AG09309 (cell line): ENCODE results near the gene BANF1.

Experiments
- DNase-seq: peaks from one replicate; pipeline ENCODE4 v3.0.0-alpha.2; 2010; ENCODE audit warnings: low read depth
- H3K4me3 ChIP-seq: 2 replicates; pipeline ENCODE4 v1.5.1; 2011; ENCODE audit warnings: mild to moderate bottlenecking, low read depth, low read length, moderate library complexity; ENCODE audit not compliant: control insufficient read depth
- CTCF ChIP-seq: IDR thresholded peaks from 2 replicates; pipeline ENCODE4 v1.5.1; 2011; ENCODE audit warnings: mild to moderate bottlenecking, low read depth, low read length, inconsistent platforms; ENCODE audit not compliant: insufficient read depth, control insufficient read depth; ENCODE audit errors: missing control alignments

The BANF1 gene

DNA sequence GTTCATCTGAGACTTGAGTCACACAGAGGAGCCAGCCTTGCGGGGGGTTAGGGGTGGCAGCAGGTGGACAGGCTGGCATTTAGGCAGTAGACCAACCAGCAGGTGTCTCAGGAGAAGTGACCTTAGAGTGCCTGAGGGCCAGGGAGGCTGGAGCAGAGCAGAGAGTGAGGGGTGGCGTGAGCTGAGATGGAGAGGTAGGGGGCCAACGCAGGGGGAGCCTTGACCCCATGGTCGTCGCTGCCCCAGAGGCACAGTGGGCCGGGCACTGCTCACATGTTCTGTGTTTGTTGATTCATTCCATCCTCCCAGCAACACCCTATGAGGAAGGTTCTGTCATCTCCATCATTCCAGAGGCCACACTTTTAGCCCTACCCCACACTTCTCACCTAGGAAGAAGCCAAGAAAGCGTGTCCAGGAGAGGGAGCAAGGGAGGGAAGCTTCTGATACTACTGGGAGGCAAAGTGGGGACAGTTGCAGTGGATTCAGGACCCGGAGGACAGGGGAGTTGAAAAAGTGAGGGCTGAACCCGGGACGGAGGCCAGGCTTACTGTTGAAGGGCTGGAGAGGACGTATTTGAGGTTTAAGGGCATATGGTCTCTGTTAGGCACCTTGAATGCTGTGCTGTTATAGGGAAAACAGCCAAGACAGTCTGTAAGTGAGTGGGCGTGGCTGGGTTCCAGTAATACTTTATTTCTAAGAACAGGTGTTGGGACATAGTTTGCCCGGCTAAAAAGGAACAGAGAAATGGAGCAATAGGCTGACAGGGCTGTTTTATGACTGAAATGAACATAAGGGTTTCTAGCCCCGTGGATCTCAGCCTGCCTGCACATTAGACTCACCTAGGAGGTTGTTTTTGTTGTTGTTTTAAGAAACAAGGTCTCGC lies 33.5 kb upstream of the BANF1 start:
- no peak overlapping the region for H3K4me3 ChIP-seq
- no peak for DNase-seq
- TF ChIP-seq CTCF = no peak

- DNase-seq = no peak
- TF ChIP-seq CTCF = no peak
- no peak overlapping the region for H3K4me3 ChIP-seq
Observed at GRCh38 chr11:65972116-65972515, 30.2 kb upstream of the BANF1 start.

DNA sequence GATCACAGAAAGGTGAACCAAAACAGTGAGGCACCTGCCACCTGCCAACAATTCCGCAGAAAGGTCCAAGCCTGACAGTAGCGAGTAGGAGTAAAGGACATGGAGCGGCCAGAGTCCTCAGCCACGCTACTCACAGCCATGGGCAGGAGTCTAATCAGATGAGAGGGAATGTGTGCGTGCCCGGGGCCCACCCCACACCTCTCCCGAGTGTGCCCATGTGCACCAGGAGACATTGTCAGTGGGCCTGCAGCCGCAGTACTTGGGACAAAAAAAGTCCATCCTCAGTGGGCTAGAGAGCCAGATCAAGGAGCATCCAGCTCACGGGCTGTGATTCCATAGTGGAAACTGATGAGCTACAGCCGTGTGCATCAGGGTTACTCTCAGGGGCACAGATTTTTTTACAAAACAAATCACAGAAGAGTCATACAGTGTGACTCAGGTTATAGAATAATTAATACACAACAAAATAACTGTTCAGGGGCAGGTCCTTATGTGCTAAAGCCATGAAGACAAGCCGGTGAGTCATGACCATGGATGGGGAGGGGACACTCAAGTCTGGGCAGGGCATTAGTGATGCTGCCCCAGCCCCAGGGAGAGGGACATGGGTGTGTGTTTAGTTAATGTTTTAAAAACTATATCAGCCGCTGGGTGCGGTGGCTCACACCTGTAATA lies 28.7 kb upstream of the BANF1 start:
- no peak for TF ChIP-seq CTCF
- no peak for DNase-seq

DNA sequence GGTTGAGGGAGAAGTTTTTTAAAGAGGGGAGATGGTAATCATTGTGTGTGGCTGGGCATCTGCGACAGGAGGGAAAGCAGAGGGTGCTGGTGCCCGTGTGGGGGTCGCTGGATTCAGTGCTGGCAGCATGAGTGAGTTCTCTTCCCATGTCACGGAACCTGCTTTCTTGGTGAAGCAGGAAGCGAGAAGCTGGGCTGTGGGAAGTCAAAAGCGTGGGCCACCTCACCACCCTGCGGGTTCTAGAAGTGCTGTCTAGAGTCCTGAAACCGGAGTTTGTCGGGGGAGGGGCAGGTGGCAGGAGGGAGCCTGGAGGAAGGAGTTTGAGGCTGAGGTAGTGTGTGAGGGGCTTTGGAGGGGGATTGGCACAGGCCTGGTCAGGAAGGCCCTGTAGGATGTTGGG lies 26.5 kb upstream of the BANF1 start:
- H3K4me3 ChIP-seq = no peak overlapping the region
- no peak for TF ChIP-seq CTCF
- DNase-seq = no peak

More for the DNA sequence above, 28.7 kb upstream of the BANF1 start:
- no peak overlapping the region for H3K4me3 ChIP-seq

DNA sequence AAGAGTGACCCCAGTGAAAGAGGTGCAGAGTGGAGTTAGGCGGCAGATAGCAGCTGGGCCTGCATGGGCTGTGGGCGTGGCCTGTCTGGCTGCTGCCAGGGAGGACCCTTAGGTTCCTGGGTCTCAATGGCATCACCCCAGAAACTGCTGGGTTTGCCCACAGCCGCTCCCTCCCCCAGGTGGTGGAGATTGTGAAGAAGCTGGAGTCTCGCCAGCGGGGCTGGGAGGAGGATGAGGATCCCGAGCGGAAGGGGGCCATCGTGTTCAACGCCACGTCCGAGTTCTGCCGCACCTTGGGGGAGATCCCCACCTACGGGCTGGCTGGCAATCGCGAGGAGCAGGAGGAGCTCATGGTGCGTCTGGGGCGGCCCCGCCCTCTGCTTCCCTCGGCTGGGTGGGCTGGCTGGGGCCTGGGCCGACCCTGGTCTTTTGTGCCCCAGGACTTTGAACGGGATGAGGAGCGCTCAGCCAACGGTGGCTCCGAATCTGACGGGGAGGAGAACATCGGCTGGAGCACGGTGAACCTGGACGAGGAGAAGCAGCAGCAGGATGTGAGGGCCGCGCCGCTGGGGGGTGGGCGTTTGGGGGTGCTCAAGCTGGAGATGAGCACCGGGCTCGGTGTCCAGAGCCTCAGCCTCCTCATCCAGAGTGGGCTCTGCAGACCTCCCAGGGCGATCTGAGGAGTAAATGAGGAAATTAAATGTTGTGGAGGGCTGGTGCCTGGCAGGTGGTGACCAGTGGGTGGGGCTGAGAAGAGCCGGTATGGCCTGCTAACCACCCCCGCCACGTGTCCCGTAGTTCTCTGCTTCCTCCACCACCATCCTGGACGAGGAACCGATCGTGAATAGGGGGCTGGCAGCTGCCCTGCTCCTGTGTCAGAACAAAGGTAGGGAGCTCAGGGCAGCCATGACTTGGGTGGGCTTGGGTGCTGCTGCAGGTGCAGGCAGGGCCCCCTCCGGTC lies 25.8 kb upstream of the BANF1 start:
- DNase-seq = no peak
- H3K4me3 ChIP-seq = no peak overlapping the region
- no peak for TF ChIP-seq CTCF

DNA sequence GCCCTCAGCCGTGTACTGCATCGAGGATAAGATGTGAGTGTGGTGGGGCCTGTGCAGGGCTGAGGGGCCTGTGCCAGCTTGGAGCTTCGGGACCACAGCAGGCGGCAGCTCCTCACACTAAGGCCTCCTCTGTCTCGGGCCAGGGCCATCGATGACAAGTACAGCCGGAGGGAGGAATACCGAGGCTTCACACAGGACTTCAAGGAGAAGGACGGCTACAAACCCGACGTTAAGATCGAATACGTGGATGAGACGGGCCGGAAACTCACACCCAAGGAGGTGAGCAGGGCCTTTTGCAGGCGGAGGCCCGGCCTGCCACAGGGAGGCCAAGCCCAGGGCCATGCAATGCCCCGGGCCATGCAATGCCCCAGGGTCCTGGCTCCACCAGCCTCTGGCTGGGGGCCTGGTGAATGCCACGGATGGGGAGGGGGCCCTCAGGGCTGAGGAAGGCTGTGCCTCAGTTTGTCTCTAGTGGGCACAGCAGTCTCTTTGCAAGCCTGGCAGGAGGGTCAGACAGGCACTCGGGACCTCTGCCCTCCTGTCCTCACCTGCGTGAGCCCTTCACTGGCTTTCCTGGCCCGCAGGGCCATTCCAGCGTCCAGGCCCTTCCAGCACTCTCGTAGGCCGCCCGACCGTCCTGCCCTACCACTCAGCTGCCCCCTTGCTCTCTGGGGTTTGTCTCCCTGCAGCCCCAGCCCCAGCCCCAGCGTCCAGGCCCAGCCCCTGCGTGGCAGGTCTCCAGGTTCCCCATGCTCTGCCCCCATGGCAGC lies 24.5 kb upstream of the BANF1 start:
- no peak overlapping the region for H3K4me3 ChIP-seq
- no peak for TF ChIP-seq CTCF
- no peak for DNase-seq
